ENCODE results near the gene NFIC.

NFIC gene

GRCh38 chr19:3491396-3492119, 125.2 kb downstream of the NFIC start:
- H3K4me3 ChIP-seq (ENCODE audit: low read depth, low read length), result no peak overlapping the region
- DNase-seq (ENCODE audit: low read depth), result no peak
- TF ChIP-seq, protein P1, sequence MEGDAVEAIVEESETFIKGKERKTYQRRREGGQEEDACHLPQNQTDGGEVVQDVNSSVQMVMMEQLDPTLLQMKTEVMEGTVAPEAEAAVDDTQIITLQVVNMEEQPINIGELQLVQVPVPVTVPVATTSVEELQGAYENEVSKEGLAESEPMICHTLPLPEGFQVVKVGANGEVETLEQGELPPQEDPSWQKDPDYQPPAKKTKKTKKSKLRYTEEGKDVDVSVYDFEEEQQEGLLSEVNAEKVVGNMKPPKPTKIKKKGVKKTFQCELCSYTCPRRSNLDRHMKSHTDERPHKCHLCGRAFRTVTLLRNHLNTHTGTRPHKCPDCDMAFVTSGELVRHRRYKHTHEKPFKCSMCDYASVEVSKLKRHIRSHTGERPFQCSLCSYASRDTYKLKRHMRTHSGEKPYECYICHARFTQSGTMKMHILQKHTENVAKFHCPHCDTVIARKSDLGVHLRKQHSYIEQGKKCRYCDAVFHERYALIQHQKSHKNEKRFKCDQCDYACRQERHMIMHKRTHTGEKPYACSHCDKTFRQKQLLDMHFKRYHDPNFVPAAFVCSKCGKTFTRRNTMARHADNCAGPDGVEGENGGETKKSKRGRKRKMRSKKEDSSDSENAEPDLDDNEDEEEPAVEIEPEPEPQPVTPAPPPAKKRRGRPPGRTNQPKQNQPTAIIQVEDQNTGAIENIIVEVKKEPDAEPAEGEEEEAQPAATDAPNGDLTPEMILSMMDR (IDR thresholded peaks at IDR 0.05; ENCODE audit: low read depth, low read length, missing control alignments), result no peak

- no peak for DNase-seq (ENCODE audit: low read depth)
- no peak overlapping the region for H3K4me3 ChIP-seq (ENCODE audit: low read depth, low read length)
- TF ChIP-seq, protein P1 (IDR thresholded peaks at IDR 0.05; ENCODE audit: low read depth, low read length, missing control alignments), result no peak
Measured at GRCh38 chr19:3492131-3492839, 125.9 kb downstream of the NFIC start.

DNA sequence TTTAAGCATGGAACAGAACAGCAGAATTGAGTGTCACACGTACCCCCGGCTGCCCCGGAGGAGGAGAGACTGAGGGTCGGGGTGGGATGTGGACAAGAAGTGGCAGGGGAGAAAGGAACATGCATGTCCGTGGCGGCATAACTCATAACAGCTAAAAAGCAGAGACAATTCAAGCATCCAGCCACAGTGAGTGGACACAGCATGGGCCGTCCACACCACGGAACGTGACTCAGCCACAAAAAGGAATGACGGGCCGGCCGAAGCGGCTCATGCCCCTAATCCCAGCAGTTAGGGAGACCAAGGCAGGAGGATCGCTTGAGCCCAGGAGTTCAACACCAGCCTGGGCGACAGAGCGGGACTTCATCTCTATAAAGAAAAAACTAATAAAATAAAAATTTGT, 126.5 kb downstream of the NFIC start:
- no peak for DNase-seq (ENCODE audit: low read depth)
- TF ChIP-seq, protein P1 (IDR thresholded peaks at IDR 0.05; ENCODE audit: low read depth, low read length, missing control alignments), result no peak
- H3K4me3 ChIP-seq (ENCODE audit: low read depth, low read length), result no peak overlapping the region

DNA sequence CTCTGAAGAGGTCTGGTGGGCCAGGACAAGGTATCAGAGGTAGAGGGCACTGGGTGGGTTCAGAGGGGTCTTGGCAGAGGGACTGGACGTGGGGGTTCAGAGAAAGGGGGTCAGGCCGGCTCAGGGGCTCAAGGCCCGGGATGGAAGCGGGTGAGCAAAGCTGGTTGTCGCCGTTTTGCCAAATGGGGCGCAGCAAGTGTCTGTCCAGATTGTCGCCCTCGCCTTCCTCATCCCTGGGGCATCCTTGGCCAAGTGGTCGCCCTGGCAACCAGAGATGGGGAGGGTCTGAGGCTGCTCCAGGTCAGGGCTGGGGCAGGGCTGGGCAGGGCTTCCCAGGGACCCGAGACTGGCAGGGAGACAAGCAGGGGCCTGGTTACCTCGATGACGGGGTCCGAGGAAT, 127.3 kb downstream of the NFIC start:
- no peak for DNase-seq (ENCODE audit: low read depth)
- H3K4me3 ChIP-seq (ENCODE audit: low read depth, low read length), result no peak overlapping the region
- TF ChIP-seq, protein P1 (IDR thresholded peaks at IDR 0.05; ENCODE audit: low read depth, low read length, missing control alignments), result no peak

GRCh38 chr19:3494051-3494450, 127.7 kb downstream of the NFIC start:
- no peak overlapping the region for H3K4me3 ChIP-seq (ENCODE audit: low read depth, low read length)
- TF ChIP-seq, protein P1 (IDR thresholded peaks at IDR 0.05; ENCODE audit: low read depth, low read length, missing control alignments), result no peak
- no peak for DNase-seq (ENCODE audit: low read depth)

DNA sequence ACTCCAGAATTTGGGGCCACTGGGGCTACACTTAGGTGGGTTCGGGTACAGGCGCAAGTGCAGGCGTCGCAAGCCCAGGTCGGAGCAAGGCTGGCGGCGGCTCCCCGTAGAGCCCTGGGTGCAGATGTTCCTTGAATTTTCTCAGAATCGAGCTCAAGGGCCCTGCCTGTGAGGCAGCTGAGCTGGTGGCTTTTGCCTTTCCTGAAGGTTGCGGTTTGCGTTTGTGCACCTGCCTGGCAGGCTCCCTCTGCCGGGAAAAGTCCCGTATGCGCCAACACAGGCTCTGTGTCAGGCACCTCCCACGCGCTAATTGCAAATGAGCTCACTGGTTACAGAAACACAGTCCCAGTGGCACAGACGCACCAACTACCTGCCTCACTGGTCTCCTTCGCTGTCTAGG, 128.2 kb downstream of the NFIC start:
- H3K4me3 ChIP-seq (ENCODE audit: low read depth, low read length), result no peak overlapping the region
- no peak for DNase-seq (ENCODE audit: low read depth)
- TF ChIP-seq, protein P1 (IDR thresholded peaks at IDR 0.05; ENCODE audit: low read depth, low read length, missing control alignments), result no peak
